ENCODE data around the gene DEDD2.

- no peak for TF ChIP-seq POLR2A (IDR thresholded peaks at IDR 0.05; ENCODE audit: low read depth, low read length)
- no peak for TF ChIP-seq POLR2AphosphoS5 (IDR thresholded peaks at IDR 0.05; ENCODE audit: low read depth, low read length)
These were observed 43.3 kb downstream of the DEDD2 start for GRCh38 chr19:42174188-42174587.

Measured in GM12892 (cell line).